RCC 7860 (cell line): ENCODE results near the gene B4GALT2.

Experiments
- DNase-seq: peaks from one replicate; pipeline ENCODE4 v3.0.0-alpha.2; 2015; ENCODE audit warnings: low spot score
- FAIRE-seq: peaks from 2 replicates; lab custom pipeline; 2012; peaks lifted over from hg19 to GRCh38; lab: Jason Lieb, UNC

B4GALT2 gene, protein sequence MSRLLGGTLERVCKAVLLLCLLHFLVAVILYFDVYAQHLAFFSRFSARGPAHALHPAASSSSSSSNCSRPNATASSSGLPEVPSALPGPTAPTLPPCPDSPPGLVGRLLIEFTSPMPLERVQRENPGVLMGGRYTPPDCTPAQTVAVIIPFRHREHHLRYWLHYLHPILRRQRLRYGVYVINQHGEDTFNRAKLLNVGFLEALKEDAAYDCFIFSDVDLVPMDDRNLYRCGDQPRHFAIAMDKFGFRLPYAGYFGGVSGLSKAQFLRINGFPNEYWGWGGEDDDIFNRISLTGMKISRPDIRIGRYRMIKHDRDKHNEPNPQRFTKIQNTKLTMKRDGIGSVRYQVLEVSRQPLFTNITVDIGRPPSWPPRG

GRCh38 chr1:43978551-43979260 is at the start of gene B4GALT2:
Gene B4GALT2, plus strand, starts transcription at chr1:43979210. Its CDS starts 1,951 bp downstream, at chr1:43981161.
- FAIRE-seq = no peak
- DNase-seq = no peak

- no peak for DNase-seq
- FAIRE-seq = no peak
Measured at GRCh38 chr1:43930168-43930948, 48.7 kb upstream of the B4GALT2 start.

DNA sequence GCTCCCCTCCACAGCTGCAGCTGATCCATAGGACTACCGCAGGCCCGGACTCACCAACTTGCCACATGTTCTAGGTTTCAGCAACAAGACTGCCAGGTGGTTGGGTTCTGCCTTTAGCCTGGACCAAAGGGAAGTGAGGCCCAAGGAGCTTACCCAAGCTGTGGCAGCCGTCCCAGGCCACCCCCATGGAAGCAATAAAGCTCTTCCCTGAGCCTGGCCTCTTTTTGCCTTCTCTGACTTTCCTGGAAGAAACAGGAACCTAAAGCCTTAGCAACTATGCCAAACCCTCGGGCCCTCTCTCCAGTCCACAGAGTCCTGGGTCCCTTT is 48.1 kb upstream of the B4GALT2 start:
- no peak for DNase-seq
- FAIRE-seq = no peak

DNA sequence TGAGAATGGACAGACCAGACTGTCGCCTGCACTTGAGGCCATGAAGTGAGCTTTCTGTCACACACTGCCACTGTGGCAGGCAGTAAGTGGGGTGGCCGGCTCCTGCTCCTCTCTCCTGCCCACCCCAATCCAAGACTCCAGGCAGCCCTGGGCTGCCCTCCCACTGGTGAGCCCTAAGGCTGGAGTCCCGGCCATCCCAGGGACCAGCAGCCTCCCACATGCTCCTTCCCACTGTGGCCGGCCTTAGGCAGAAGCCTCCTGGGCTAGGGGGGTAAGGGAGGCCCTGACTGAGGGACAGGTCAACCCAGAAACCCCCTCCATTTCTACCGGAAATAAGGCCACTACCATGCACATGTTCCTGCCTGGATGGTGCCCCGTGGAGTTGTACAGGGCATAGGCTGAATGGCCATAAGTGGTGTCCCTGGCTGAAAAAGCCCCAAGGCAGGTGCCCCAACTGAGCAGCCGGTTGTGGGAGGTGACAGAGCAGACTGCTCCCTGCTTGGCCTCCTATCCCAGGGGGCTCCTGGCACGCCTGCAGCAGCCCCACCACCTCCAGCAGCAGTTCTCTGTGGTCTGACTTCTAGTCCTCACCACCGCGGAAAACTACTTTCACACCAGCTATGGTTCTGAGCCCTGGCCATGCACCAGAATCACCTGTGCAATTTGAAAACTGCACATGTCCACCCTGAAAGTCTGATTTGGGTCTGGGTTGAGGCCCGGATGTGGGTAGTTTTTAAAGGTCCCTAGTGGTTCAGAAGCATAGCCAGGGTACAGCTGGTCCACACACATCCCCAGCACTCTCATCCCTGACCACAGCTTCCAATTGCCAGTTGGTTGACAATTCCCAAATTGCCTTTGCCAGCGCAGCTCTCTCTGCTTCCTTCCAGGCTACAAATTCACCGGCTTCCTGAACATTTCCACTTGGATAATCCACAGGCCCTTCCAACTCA is 47.0 kb upstream of the B4GALT2 start:
- DNase-seq (no peak), FAIRE-seq (no peak)

DNA sequence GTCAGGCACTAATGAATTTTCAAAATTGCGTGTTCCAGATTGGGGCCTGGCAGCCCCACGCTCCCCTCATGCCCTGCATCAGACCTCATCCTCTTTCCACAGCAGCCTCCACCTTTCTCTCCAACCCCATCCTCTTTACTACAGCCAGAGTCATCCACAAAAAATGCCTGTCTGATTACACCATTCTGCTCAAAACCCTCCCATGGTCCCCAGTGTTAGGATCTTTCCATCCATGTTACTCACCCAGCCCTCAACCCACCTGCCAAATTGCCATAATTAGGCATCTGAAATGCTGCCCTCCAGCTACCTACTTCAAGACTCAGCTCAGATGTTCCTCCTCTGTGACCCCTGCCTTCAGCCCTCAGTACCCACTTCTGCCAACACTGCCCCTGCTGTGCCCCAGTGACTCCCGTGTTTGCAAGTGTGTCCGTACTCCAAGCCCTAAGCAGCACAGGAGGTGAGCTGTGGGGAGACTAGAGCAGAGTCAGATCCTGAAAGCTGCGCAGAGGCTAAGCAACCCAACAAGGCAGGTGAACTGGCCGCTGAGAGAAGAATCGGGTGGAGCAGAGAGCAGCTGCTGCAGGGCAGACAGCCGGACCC is 46.1 kb upstream of the B4GALT2 start:
- no peak for FAIRE-seq
- peak; percentile 34 for DNase-seq

GRCh38 chr1:43933386-43934100 is 45.5 kb upstream of the B4GALT2 start, which contains the start of gene ARTN:
Gene ARTN, plus strand, starts transcription at chr1:43933801. Its CDS starts 1,856 bp downstream, at chr1:43935657.
- DNase-seq (no peak), FAIRE-seq (no peak)

GRCh38 chr1:43934101-43934985 is 44.7 kb upstream of the B4GALT2 start:
- peak; percentile 59 for DNase-seq
- no peak for FAIRE-seq

DNA sequence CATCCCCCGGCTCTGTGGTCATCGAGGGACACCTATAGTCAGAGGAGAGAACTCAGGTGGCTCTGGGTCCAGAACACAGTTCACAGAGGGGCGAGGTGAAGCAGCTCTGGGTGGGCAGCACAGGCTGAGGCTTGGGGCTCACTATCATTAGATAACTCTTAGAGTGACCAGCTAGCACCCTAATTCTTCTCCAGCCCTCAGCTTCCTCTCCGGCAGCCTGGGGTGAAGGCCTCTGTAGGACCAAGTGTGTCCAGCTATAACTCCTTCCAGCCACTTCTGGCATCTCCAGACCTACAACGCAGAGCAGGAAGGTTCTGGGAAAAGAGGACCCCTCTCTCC is 44.1 kb upstream of the B4GALT2 start:
- DNase-seq = no peak
- no peak for FAIRE-seq

- no peak for DNase-seq
- FAIRE-seq = no peak
Measured at GRCh38 chr1:43935711-43936427, 43.1 kb upstream of the B4GALT2 start.

GRCh38 chr1:43936431-43937151 is 42.4 kb upstream of the B4GALT2 start:
- DNase-seq (no peak), FAIRE-seq (no peak)

DNA sequence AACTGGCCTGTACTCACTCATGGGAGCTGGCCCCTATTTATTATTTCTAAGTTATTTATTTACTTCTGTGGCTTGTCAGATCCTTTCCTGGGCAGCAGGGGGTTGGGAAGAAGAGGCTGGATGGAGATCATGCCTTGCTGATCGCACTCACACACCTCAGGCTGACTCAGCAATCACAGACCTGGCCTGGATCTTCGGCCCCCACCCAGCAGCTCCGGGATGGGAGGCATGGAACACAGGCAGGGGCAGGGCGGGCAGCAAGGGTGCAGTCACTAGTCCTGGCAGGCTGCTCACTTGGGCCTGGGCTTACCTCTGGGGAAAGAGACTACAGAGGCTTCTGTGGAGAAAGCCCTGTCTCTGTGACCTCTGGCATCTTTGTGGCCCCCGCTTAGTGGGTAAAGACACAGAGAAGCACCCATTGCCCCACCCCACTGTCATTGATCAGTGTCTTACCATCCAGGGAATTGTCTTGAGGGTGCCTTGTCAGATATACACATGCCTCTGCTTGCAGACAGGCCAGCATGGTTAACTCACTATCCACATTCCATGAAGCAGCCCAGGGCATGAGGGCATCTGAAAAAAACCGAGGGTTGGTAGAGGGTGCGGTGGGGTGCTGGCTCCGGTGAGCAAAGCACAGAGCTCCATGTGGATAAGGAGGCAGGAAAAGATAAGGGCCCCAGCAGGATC is 41.7 kb upstream of the B4GALT2 start:
- DNase-seq (peak; percentile 85), FAIRE-seq (peak; percentile 93)

- DNase-seq (no peak), FAIRE-seq (no peak)
Measured at GRCh38 chr1:43938383-43938782, 40.6 kb upstream of the B4GALT2 start.

DNA sequence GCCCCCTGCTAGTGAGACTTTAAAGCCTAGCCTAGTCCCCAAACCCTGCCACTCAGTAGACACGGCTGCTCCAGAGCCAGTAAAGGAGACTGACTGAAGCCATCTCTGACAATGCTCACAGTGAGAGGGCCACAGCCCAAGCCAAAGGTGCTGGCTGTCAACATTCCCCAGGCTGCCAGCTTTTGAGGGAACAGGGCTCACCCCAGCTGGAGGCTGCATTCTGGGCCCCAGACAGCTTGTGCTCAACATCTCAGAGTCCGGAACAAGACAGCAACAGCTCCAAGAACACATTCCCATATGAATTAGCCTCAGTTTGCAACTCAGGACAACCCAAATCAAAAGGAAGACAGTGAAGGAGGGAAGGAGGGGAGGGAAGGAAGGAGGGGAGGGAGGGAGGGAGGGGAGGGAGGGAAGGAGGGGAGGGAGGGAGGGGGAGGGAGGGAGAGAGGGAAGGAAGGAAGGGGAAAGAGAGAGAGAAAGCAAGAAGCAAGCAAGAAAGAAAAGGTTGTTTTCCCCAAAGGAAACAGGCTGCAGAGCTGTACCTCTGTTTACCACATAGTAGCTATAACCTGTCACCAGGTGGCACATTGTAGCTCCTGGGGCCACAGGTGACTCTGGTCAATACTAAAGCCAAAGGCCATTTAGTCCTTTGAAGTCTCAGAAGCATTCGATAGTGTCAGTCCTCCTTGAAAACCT is 40.0 kb upstream of the B4GALT2 start:
- DNase-seq = no peak

GRCh38 chr1:43942411-43942810 is 36.6 kb upstream of the B4GALT2 start:
- DNase-seq (no peak), FAIRE-seq (no peak)

More for the DNA sequence above, 40.0 kb upstream of the B4GALT2 start:
- FAIRE-seq = no peak

DNA sequence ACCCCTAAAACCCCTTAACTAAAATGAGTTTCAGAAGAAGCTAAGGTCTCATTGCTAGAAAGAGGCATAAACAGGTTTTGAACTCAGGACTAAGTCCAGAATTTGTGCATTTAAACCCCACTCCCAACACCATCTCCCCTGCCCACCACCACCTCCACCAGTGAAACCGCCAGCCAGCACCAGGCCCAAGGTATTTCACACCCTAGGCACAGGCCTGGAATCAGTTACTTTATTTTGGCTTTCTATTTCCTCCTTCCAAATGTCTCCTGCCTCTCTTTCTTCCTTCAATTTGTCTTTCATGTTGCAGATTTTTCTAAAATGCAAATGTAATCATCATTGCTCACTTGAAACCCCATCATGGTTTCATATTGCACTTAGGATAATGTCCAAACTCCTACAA is 34.1 kb upstream of the B4GALT2 start:
- FAIRE-seq (no peak), DNase-seq (no peak)

DNA sequence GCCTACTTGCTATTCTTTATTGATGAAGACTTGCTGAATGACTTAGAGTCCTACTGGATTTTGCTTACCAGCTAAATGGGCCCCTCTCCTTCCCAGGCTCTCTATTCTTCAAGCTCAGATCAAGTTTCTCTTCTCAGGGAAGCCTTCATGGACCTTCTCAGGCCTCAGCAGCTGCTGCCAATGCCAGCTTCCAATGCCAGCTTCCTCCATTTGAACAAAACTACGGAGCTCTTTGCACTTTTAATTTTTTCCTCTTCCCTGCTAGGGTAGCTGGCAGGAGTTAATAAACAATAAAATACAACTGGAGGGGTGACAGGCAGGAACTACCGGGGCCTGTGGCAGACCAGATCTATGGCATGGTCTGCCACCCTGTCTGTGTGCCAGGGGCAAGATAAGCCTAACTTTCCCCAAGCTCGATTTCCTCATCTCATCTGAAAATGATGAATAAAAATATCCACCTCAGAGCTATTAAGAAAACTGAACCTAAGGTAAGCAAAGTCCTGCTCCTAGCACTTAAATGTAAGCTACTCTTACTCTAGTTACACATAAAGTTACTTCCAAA is 33.3 kb upstream of the B4GALT2 start:
- FAIRE-seq = no peak

More for the DNA sequence above, 33.3 kb upstream of the B4GALT2 start:
- no peak for DNase-seq
